Osteocyte (in vitro differentiated cells): ENCODE measurements around the gene WSB1. TPM values are rescaled to one million over a fixed set of nuclear protein-coding genes. Genes with fewer than 3 reads are reported as not detected.

Experiments
- DNase-seq: peaks from one replicate; pipeline ENCODE4 v3.0.0; 2021; ENCODE audit warnings: mixed read lengths; ENCODE audit not compliant: unreplicated experiment; ENCODE audit errors: extremely low spot score
- H3K27ac Mint-ChIP-seq: one replicate; pipeline ENCODE4 v1.8.0; 2021; ENCODE audit warnings: mild to moderate bottlenecking, mixed read lengths; ENCODE audit not compliant: unreplicated experiment
- H3K27me3 Mint-ChIP-seq: one replicate; pipeline ENCODE4 v1.8.0; 2021; ENCODE audit warnings: mixed read lengths; ENCODE audit not compliant: unreplicated experiment
- H3K36me3 Mint-ChIP-seq: one replicate; pipeline ENCODE4 v1.8.0; 2021; ENCODE audit warnings: mixed read lengths; ENCODE audit not compliant: unreplicated experiment
- H3K4me1 Mint-ChIP-seq: one replicate; pipeline ENCODE4 v1.8.0; 2021; ENCODE audit warnings: mixed read lengths; ENCODE audit not compliant: unreplicated experiment
- H3K4me3 Mint-ChIP-seq: one replicate; pipeline ENCODE4 v1.8.0; 2021; ENCODE audit warnings: mild to moderate bottlenecking, moderate library complexity, mixed read lengths; ENCODE audit not compliant: unreplicated experiment
- H3K9me3 Mint-ChIP-seq: one replicate; pipeline ENCODE4 v1.8.0; 2021; ENCODE audit warnings: mixed read lengths; ENCODE audit not compliant: unreplicated experiment
- CTCF ChIP-seq: fragments of 200-600 bp; sonication (generic); IDR thresholded peaks from 2 replicates; pipeline ENCODE4 v1.5.0; 2021; ENCODE audit warnings: antibody characterized with exemption, mild to moderate bottlenecking, moderate library complexity
- total RNA-seq: library from RNA; stranded (reverse); gene quantifications from 2 replicates; pipeline ENCODE4 v1.2.1, GENCODE V29; 2021

The WSB1 gene
- total RNA-seq, 1 donor from 2014 or later, result 179 TPM

GRCh38 chr17:27299384-27300049 lies 5.6 kb downstream of the WSB1 start:
- H3K36me3 Mint-ChIP-seq, result peaks cover 4% of the 10 kb centered on the region
- TF ChIP-seq CTCF, result no peak
- H3K4me1 Mint-ChIP-seq, result peaks cover 43% of the 10 kb centered on the region
- no peak overlapping the region for H3K4me3 Mint-ChIP-seq
- peak overlapping the region; percentile 7 for H3K27ac Mint-ChIP-seq
- no peak for DNase-seq
- H3K27me3 Mint-ChIP-seq, result no peaks in the 10 kb centered on the region
- no peaks in the 10 kb centered on the region for H3K9me3 Mint-ChIP-seq

- peaks cover 24% of the 10 kb centered on the region for H3K36me3 Mint-ChIP-seq
- DNase-seq, result no peak
- no peak overlapping the region for H3K4me3 Mint-ChIP-seq
- H3K4me1 Mint-ChIP-seq, result peaks cover 20% of the 10 kb centered on the region
- no peak for TF ChIP-seq CTCF
- peak overlapping the region; percentile 7 for H3K27ac Mint-ChIP-seq
- no peaks in the 10 kb centered on the region for H3K9me3 Mint-ChIP-seq
- no peaks in the 10 kb centered on the region for H3K27me3 Mint-ChIP-seq
These were observed 9.8 kb downstream of the WSB1 start for GRCh38 chr17:27303734-27304133.

- no peaks in the 10 kb centered on the region for H3K9me3 Mint-ChIP-seq
- H3K27me3 Mint-ChIP-seq, result no peaks in the 10 kb centered on the region
- no peak overlapping the region for H3K4me3 Mint-ChIP-seq
- H3K4me1 Mint-ChIP-seq, result peaks cover 5% of the 10 kb centered on the region
- no peak for DNase-seq
- peaks cover 36% of the 10 kb centered on the region for H3K36me3 Mint-ChIP-seq
- no peak for TF ChIP-seq CTCF
- H3K27ac Mint-ChIP-seq, result no peak overlapping the region
These were observed 12.4 kb downstream of the WSB1 start for GRCh38 chr17:27306276-27306835.

- Mint-ChIP-seq H3K27me3 (no peaks in the 10 kb centered on the region), H3K27ac (no peak overlapping the region), H3K9me3 (no peaks in the 10 kb centered on the region), H3K4me3 (no peak overlapping the region), H3K4me1 (peaks cover 3% of the 10 kb centered on the region), H3K36me3 (peaks cover 56% of the 10 kb centered on the region)
- no peak for DNase-seq
- TF ChIP-seq CTCF, result no peak
These were observed 16.7 kb downstream of the WSB1 start for GRCh38 chr17:27310565-27311110.

- Mint-ChIP-seq H3K36me3 (peaks cover 51% of the 10 kb centered on the region), H3K27me3 (no peaks in the 10 kb centered on the region), H3K4me3 (no peak overlapping the region), H3K4me1 (peaks cover 3% of the 10 kb centered on the region), H3K27ac (no peak overlapping the region), H3K9me3 (no peaks in the 10 kb centered on the region)
- no peak for DNase-seq
- TF ChIP-seq CTCF, result no peak
These were observed 19.4 kb downstream of the WSB1 start for GRCh38 chr17:27313301-27313700.
